ENCODE data around the gene MAPK10. TPM values are rescaled to one million over a fixed set of nuclear protein-coding genes. Genes with fewer than 3 reads are reported as not detected.

MAPK10 gene
- total RNA-seq, 4 donors from 2014 or later = 0.15 to 1.5 (median 0.35) TPM; not detected in 1

DNA sequence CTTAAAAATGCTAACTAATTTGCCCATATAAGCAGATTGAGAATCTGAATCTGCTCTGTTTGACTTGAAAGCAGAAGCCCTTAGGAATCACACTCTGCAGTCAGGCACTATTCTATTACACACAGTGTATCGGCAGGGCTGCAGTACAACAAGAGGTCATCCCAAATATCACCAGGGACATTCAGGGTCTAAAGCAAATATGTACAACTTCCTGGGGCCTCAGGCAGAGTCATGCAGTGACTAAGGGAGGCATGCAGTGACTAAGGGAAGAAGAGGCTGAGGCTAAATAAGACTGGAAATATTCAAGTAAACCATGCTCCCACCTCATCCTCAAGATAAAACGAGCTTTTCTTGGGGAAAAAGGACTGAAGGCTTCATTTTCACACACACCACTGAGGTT, 20.9 kb downstream of the MAPK10 start:
- intact Hi-C loops (cut with DNase I; ENCODE audit: low total_unique reads) (no loop called here), in situ Hi-C loops (cut with MboI; ENCODE audit: low sequenced_read_pairs in 4 of 4) (no loop called here)
- TF ChIP-seq POLR2A (IDR thresholded peaks at IDR 0.05) (no peak), CTCF (IDR thresholded peaks at IDR 0.05 in 4 of 5, conservative IDR thresholded peaks at IDR 0.05 in 1 of 5) (no peak)
- H3K27ac ChIP-seq = no peak overlapping the region
- no peaks in the 10 kb centered on the region for H3K27me3 ChIP-seq
- H3K9me3 ChIP-seq = no peaks in the 10 kb centered on the region
- no peaks in the 10 kb centered on the region for H3K4me1 ChIP-seq
- DNase-seq = no peak
- H3K36me3 ChIP-seq = no peaks in the 10 kb centered on the region
- ATAC-seq = no peak
- H3K4me3 ChIP-seq = no peak overlapping the region

DNA sequence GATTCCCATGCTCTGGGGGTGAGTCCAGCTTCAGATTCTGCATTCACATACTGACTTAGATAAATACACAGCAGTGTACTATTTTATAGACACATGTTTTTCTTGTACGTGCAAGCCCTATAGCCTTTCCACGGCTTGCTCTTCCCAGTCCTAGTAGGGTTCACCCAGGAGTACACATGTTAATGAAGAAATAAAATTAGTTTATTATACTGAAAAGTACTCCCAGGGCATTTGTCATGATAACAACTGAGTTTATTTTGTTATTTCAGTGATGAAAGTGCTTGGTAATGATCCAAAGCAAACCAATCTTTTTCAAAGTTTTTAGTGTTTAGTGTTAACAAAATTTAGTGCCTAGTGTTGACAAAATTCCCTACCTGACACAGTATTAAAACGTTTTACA, 21.3 kb downstream of the MAPK10 start:
- TF ChIP-seq CTCF (IDR thresholded peaks at IDR 0.05 in 4 of 5, conservative IDR thresholded peaks at IDR 0.05 in 1 of 5) (no peak), POLR2A (IDR thresholded peaks at IDR 0.05) (no peak)
- in situ Hi-C loops (cut with MboI; ENCODE audit: low sequenced_read_pairs in 4 of 4) = no loop called here
- intact Hi-C loops (cut with DNase I; ENCODE audit: low total_unique reads) = no loop called here
- Histone ChIP-seq H3K4me3 (no peak overlapping the region), H3K27ac (no peak overlapping the region), H3K9me3 (no peaks in the 10 kb centered on the region), H3K36me3 (no peaks in the 10 kb centered on the region), H3K27me3 (no peaks in the 10 kb centered on the region), H3K4me1 (no peaks in the 10 kb centered on the region)
- no peak for ATAC-seq
- DNase-seq = no peak

GRCh38 chr4:86334020-86334750, 25.7 kb downstream of the MAPK10 start:
- Histone ChIP-seq H3K9me3 (no peaks in the 10 kb centered on the region), H3K4me1 (no peaks in the 10 kb centered on the region), H3K27ac (no peak overlapping the region), H3K4me3 (no peak overlapping the region), H3K27me3 (no peaks in the 10 kb centered on the region), H3K36me3 (no peaks in the 10 kb centered on the region)
- intact Hi-C loops (cut with DNase I; ENCODE audit: low total_unique reads) = no loop called here
- DNase-seq (no peak), ATAC-seq (no peak)
- TF ChIP-seq POLR2A (IDR thresholded peaks at IDR 0.05) = no peak
- TF ChIP-seq CTCF (IDR thresholded peaks at IDR 0.05 in 4 of 5, conservative IDR thresholded peaks at IDR 0.05 in 1 of 5) = no peak
- in situ Hi-C loops (cut with MboI; ENCODE audit: low sequenced_read_pairs in 4 of 4) = no loop called here

DNA sequence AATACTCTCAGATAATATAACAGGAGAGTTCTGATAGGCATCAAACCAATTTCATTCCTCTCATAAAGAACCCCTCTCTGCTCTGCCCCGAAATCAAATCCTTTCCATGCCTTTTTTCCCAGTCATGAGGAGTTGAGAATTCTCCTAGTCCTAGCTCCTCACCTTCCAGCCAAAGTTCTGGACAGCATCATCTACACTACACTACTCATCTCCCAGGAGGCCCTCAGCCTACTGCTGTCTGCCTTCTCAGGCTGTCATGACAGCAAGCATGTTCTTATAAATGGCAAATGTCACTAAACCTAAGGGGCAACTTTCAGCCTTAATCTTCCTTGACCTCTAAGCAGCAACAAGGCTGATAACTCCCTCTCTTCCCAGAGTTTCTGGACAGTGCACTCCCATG, 26.6 kb downstream of the MAPK10 start:
- no peak for ATAC-seq

More for the DNA sequence above, 26.6 kb downstream of the MAPK10 start:
- no peaks in the 10 kb centered on the region for H3K4me1 ChIP-seq
- H3K36me3 ChIP-seq = no peaks in the 10 kb centered on the region
- no peaks in the 10 kb centered on the region for H3K27me3 ChIP-seq
- no peak for DNase-seq
- intact Hi-C loops (cut with DNase I; ENCODE audit: low total_unique reads) = no loop called here
- H3K4me3 ChIP-seq = no peak overlapping the region
- TF ChIP-seq CTCF (IDR thresholded peaks at IDR 0.05 in 4 of 5, conservative IDR thresholded peaks at IDR 0.05 in 1 of 5) (no peak), POLR2A (IDR thresholded peaks at IDR 0.05) (no peak)
- H3K9me3 ChIP-seq = no peaks in the 10 kb centered on the region
- H3K27ac ChIP-seq = no peak overlapping the region
- in situ Hi-C loops (cut with MboI; ENCODE audit: low sequenced_read_pairs in 4 of 4) = no loop called here
